Keratinocyte (primary cell): ENCODE data around the gene OR51M1.

Experiments
- CTCF ChIP-seq, 3 experiments: IDR thresholded peaks in 1 of 3; conservative IDR thresholded peaks in 1 of 3; optimal IDR thresholded peaks in 1 of 3; 2 replicates in 2 of 3; 3 replicates in 1 of 3; pipeline versions ENCODE3 to v1.5.1; 2011; ENCODE audit warnings: low read length in 3 of 3, mild to moderate bottlenecking in 3 of 3, moderate library complexity in 2 of 3, control low read depth in 1 of 3, inconsistent platforms in 1 of 3; ENCODE audit not compliant: insufficient read depth in 2 of 3; ENCODE audit errors: extremely low read depth in 1 of 3
- EZH2 ChIP-seq: IDR thresholded peaks from one replicate; pipeline ENCODE4 v1.6.1; 2012; ENCODE audit warnings: inconsistent platforms, mild to moderate bottlenecking, low read length, moderate library complexity

- TF ChIP-seq CTCF (optimal IDR thresholded peaks at IDR 0.05 in 1 of 3, IDR thresholded peaks at IDR 0.05 in 1 of 3, conservative IDR thresholded peaks at IDR 0.05 in 1 of 3; ENCODE audit: extremely low read depth in 1 of 3, insufficient read depth in 2 of 3, low read length in 3 of 3) (no peak), EZH2 (no peak)
Observed at GRCh38 chr11:5339771-5340322, 43.8 kb upstream of the OR51M1 start.
